Activated CD4-positive, alpha-beta memory T cell treated with anti-CD3 and anti-CD28 coated beads, Interleukin-2, amount 10 ng/mL, durations not matched to agents 7 days and 5 days (primary cell): Measurements from ENCODE around the gene ACAP2. TPM values are rescaled to one million over a fixed set of nuclear protein-coding genes. Genes with fewer than 3 reads are reported as not detected.
"Not testable (repeated sequence)": the region's sequence is repeated elsewhere in the genome, so short reads cannot be mapped to it uniquely, and the experiment has no call there.

ENCODE experiments used
- CTCF ChIA-PET: fragments of 350-600 bp; sonication (Branson Sonifier 250); formaldehyde crosslinking; loops from one replicate; lab custom pipeline; 2021; ENCODE audit warnings: antibody characterized with exemption, inconsistent platforms; lab: Charles Lee
- POLR2A ChIA-PET: fragments of 350-600 bp; sonication (Branson Sonifier 250); formaldehyde crosslinking; loops from one replicate; lab custom pipeline; 2021; ENCODE audit warnings: antibody characterized with exemption; lab: Charles Lee
- DNase-seq: peaks from one replicate; pipeline ENCODE4 v3.0.0-alpha.2; 2020
- H3K27ac Mint-ChIP-seq: one replicate; pipeline ENCODE4 v1.8.0; 2021; ENCODE audit warnings: mild to moderate bottlenecking, mixed read lengths
- H3K27me3 Mint-ChIP-seq: one replicate; pipeline ENCODE4 v1.8.0; 2021; ENCODE audit warnings: mixed read lengths
- H3K36me3 Mint-ChIP-seq: one replicate; pipeline ENCODE4 v1.8.0; 2021; ENCODE audit warnings: low read depth, mixed read lengths
- H3K4me1 Mint-ChIP-seq: one replicate; pipeline ENCODE4 v1.8.0; 2021; ENCODE audit warnings: mixed read lengths
- H3K4me3 Mint-ChIP-seq: one replicate; pipeline ENCODE4 v1.8.0; 2021; ENCODE audit warnings: mild to moderate bottlenecking, mixed read lengths
- H3K9me3 Mint-ChIP-seq: one replicate; pipeline ENCODE4 v1.8.0; 2021; ENCODE audit warnings: mixed read lengths
- total RNA-seq, 2 experiments: library from RNA; stranded (reverse); gene quantifications; one replicate each; pipeline ENCODE4 v1.2.3, GENCODE V29; 2021

The ACAP2 gene
- total RNA-seq, 2 experiments from 2014 or later, result 76.0 to 77.4 TPM

GRCh38 chr3:195357797-195358196 lies 85.0 kb downstream of the ACAP2 start:
- H3K27me3 Mint-ChIP-seq, H3K27ac Mint-ChIP-seq, H3K9me3 Mint-ChIP-seq, CTCF ChIA-PET, H3K4me3 Mint-ChIP-seq, DNase-seq, H3K4me1 Mint-ChIP-seq, POLR2A ChIA-PET: not testable (repeated sequence)
- peaks cover 72% of the 10 kb centered on the region for H3K36me3 Mint-ChIP-seq

GRCh38 chr3:195356151-195357086 lies 86.4 kb downstream of the ACAP2 start:
- ChIA-PET POLR2A (no interaction called here), CTCF (interaction anchor here (1.2 kb wide), 1 partner anchor 86 kb away, joined by 3 read pairs; the partner anchor contains the start of gene XXYLT1)
- peaks cover 2% of the 10 kb centered on the region for H3K4me1 Mint-ChIP-seq
- H3K4me3 Mint-ChIP-seq, result no peak overlapping the region
- DNase-seq, result no peak
- H3K9me3 Mint-ChIP-seq, result peaks cover 2% of the 10 kb centered on the region
- no peak overlapping the region for H3K27ac Mint-ChIP-seq
- H3K36me3 Mint-ChIP-seq, result peaks cover 63% of the 10 kb centered on the region
- no peaks in the 10 kb centered on the region for H3K27me3 Mint-ChIP-seq

- DNase-seq, H3K27ac Mint-ChIP-seq, H3K4me1 Mint-ChIP-seq, H3K4me3 Mint-ChIP-seq, H3K9me3 Mint-ChIP-seq, CTCF ChIA-PET, H3K27me3 Mint-ChIP-seq, POLR2A ChIA-PET: not testable (repeated sequence)
- peaks cover 52% of the 10 kb centered on the region for H3K36me3 Mint-ChIP-seq
Observed at GRCh38 chr3:195354009-195354408, 88.8 kb downstream of the ACAP2 start.

- Mint-ChIP-seq H3K9me3 (no peaks in the 10 kb centered on the region), H3K4me1 (no peaks in the 10 kb centered on the region), H3K4me3 (no peak overlapping the region), H3K27ac (no peak overlapping the region), H3K27me3 (no peaks in the 10 kb centered on the region), H3K36me3 (peaks cover 48% of the 10 kb centered on the region)
- DNase-seq, result no peak
- ChIA-PET POLR2A (no interaction called here), CTCF (no interaction called here)
Observed at GRCh38 chr3:195352895-195353488, 89.8 kb downstream of the ACAP2 start.

GRCh38 chr3:195348426-195349115 lies 94.2 kb downstream of the ACAP2 start:
- DNase-seq, result no peak
- H3K27me3 Mint-ChIP-seq, result no peaks in the 10 kb centered on the region
- no peaks in the 10 kb centered on the region for H3K4me1 Mint-ChIP-seq
- H3K27ac Mint-ChIP-seq, result no peak overlapping the region
- peaks cover 16% of the 10 kb centered on the region for H3K36me3 Mint-ChIP-seq
- ChIA-PET POLR2A (no interaction called here), CTCF (no interaction called here)
- no peak overlapping the region for H3K4me3 Mint-ChIP-seq
- no peaks in the 10 kb centered on the region for H3K9me3 Mint-ChIP-seq

GRCh38 chr3:195337747-195338146 lies 105.1 kb downstream of the ACAP2 start:
- Mint-ChIP-seq H3K9me3 (no peaks in the 10 kb centered on the region), H3K36me3 (peaks cover 30% of the 10 kb centered on the region), H3K4me3 (no peak overlapping the region), H3K27me3 (no peaks in the 10 kb centered on the region), H3K4me1 (peaks cover 2% of the 10 kb centered on the region), H3K27ac (no peak overlapping the region)
- DNase-seq, result no peak
- CTCF ChIA-PET, result no interaction called here
- POLR2A ChIA-PET, result interaction anchor here (0.6 kb wide), 1 partner anchor 79 kb away, joined by 3 read pairs; no protein-coding TSS in a partner anchor

- no peaks in the 10 kb centered on the region for H3K4me1 Mint-ChIP-seq
- H3K36me3 Mint-ChIP-seq, result peaks cover 39% of the 10 kb centered on the region
- DNase-seq, result no peak
- no peak overlapping the region for H3K4me3 Mint-ChIP-seq
- ChIA-PET CTCF (no interaction called here), POLR2A (no interaction called here)
- no peak overlapping the region for H3K27ac Mint-ChIP-seq
- H3K27me3 Mint-ChIP-seq, result no peaks in the 10 kb centered on the region
- no peaks in the 10 kb centered on the region for H3K9me3 Mint-ChIP-seq
Observed at GRCh38 chr3:195334967-195335366, 107.9 kb downstream of the ACAP2 start.

GRCh38 chr3:195319060-195319459 lies 123.8 kb downstream of the ACAP2 start:
- H3K36me3 Mint-ChIP-seq, result peaks cover 48% of the 10 kb centered on the region
- ChIA-PET CTCF (no interaction called here), POLR2A (no interaction called here)
- H3K9me3 Mint-ChIP-seq, result peaks cover 24% of the 10 kb centered on the region
- H3K4me1 Mint-ChIP-seq, result peaks cover 3% of the 10 kb centered on the region
- H3K27ac Mint-ChIP-seq, result no peak overlapping the region
- no peaks in the 10 kb centered on the region for H3K27me3 Mint-ChIP-seq
- DNase-seq, result no peak
- H3K4me3 Mint-ChIP-seq, result no peak overlapping the region

- CTCF ChIA-PET, result no interaction called here
- Mint-ChIP-seq H3K27ac (no peak overlapping the region), H3K4me3 (no peak overlapping the region), H3K27me3 (no peaks in the 10 kb centered on the region), H3K4me1 (no peaks in the 10 kb centered on the region), H3K9me3 (no peaks in the 10 kb centered on the region), H3K36me3 (peaks cover 8% of the 10 kb centered on the region)
- DNase-seq, result no peak
- POLR2A ChIA-PET, result no interaction called here
Observed at GRCh38 chr3:195312714-195313113, 130.1 kb downstream of the ACAP2 start.

- ChIA-PET POLR2A (no interaction called here), CTCF (no interaction called here)
- no peaks in the 10 kb centered on the region for H3K9me3 Mint-ChIP-seq
- peaks cover 18% of the 10 kb centered on the region for H3K36me3 Mint-ChIP-seq
- DNase-seq, result no peak
- no peak overlapping the region for H3K4me3 Mint-ChIP-seq
- no peak overlapping the region for H3K27ac Mint-ChIP-seq
- H3K27me3 Mint-ChIP-seq, result no peaks in the 10 kb centered on the region
- no peaks in the 10 kb centered on the region for H3K4me1 Mint-ChIP-seq
Observed at GRCh38 chr3:195307711-195308110, 135.1 kb downstream of the ACAP2 start.

- Mint-ChIP-seq H3K27me3 (no peaks in the 10 kb centered on the region), H3K27ac (no peak overlapping the region), H3K9me3 (no peaks in the 10 kb centered on the region), H3K4me1 (no peaks in the 10 kb centered on the region), H3K36me3 (peaks cover 26% of the 10 kb centered on the region), H3K4me3 (no peak overlapping the region)
- CTCF ChIA-PET, result no interaction called here
- no peak for DNase-seq
- POLR2A ChIA-PET, result no interaction called here
Observed at GRCh38 chr3:195306369-195306768, 136.5 kb downstream of the ACAP2 start.

GRCh38 chr3:195302431-195302830 lies 140.4 kb downstream of the ACAP2 start:
- Mint-ChIP-seq H3K36me3 (peaks cover 38% of the 10 kb centered on the region), H3K4me1 (peaks cover 3% of the 10 kb centered on the region), H3K4me3 (no peak overlapping the region), H3K27ac (no peak overlapping the region), H3K27me3 (no peaks in the 10 kb centered on the region), H3K9me3 (no peaks in the 10 kb centered on the region)
- ChIA-PET CTCF (interaction anchor here (1.0 to 2.6 kb wide), 2 partner anchors 31 to 620 kb away, joined by 3 to 8 read pairs; partner anchors contain the start of gene XXYLT1), POLR2A (interaction anchor here (0.9 kb wide), 1 partner anchor 140 kb away, joined by 3 read pairs; the partner anchor contains the start of gene ACAP2)
- no peak for DNase-seq

- H3K27me3 Mint-ChIP-seq, result no peaks in the 10 kb centered on the region
- peaks cover 44% of the 10 kb centered on the region for H3K36me3 Mint-ChIP-seq
- ChIA-PET POLR2A (no interaction called here), CTCF (no interaction called here)
- H3K27ac Mint-ChIP-seq, result no peak overlapping the region
- DNase-seq, result no peak
- H3K9me3 Mint-ChIP-seq, result no peaks in the 10 kb centered on the region
- H3K4me1 Mint-ChIP-seq, result peaks cover 3% of the 10 kb centered on the region
- no peak overlapping the region for H3K4me3 Mint-ChIP-seq
Observed at GRCh38 chr3:195297446-195297845, 145.4 kb downstream of the ACAP2 start.
